Loucy (cell line): ENCODE data around the gene SBF2.

Experiments used
- H2AFZ ChIP-seq: fragments of 200-600 bp; sonication (generic); 2 replicates; pipeline ENCODE4 v1.6.0; 2016; ENCODE audit warnings: antibody characterized with exemption, mild to moderate bottlenecking, low read length, moderate library complexity
- H3F3A ChIP-seq: fragments of 200-600 bp; 2 replicates; pipeline ENCODE4 v1.6.0; 2016; ENCODE audit warnings: antibody characterized with exemption, low read depth, mild to moderate bottlenecking
- H3K27me3 ChIP-seq: fragments of 200-600 bp; sonication (generic); 2 replicates; pipeline ENCODE4 v1.6.1; 2014; ENCODE audit warnings: low read length, mild to moderate bottlenecking; ENCODE audit not compliant: insufficient read depth, poor library complexity, severe bottlenecking
- H3K36me3 ChIP-seq: fragments of 200-600 bp; sonication (generic); 2 replicates; pipeline ENCODE4 v1.6.1; 2016; ENCODE audit warnings: low read length; ENCODE audit not compliant: insufficient read depth
- H3K4me1 ChIP-seq: fragments of 200-600 bp; sonication (generic); 2 replicates; pipeline ENCODE4 v1.5.1; 2014; ENCODE audit warnings: low read length, mild to moderate bottlenecking; ENCODE audit not compliant: insufficient read depth, poor library complexity, severe bottlenecking
- H3K4me2 ChIP-seq: fragments of 200-600 bp; sonication (generic); 2 replicates; pipeline ENCODE4 v1.6.0; 2014; ENCODE audit warnings: antibody characterized with exemption, low read length, low read depth, mild to moderate bottlenecking; ENCODE audit not compliant: poor library complexity, severe bottlenecking
- H3K4me3 ChIP-seq: fragments of 200-600 bp; sonication (generic); 2 replicates; pipeline ENCODE4 v1.5.1; 2014; ENCODE audit warnings: low read length, mild to moderate bottlenecking, mixed read lengths; ENCODE audit not compliant: poor library complexity, severe bottlenecking
- H3K79me2 ChIP-seq: fragments of 200-600 bp; sonication (generic); 2 replicates; pipeline ENCODE4 v1.6.1; 2014; ENCODE audit warnings: low read length; ENCODE audit not compliant: insufficient read depth
- H3K9ac ChIP-seq: fragments of 200-600 bp; sonication (generic); 2 replicates; pipeline ENCODE4 v1.6.0; 2014; ENCODE audit warnings: mild to moderate bottlenecking, low read depth, low read length, moderate library complexity; ENCODE audit not compliant: poor library complexity, severe bottlenecking
- H3K9me2 ChIP-seq: fragments of 200-600 bp; sonication (generic); replicated peaks from 2 replicates; pipeline ENCODE4 v1.6.1; 2016; ENCODE audit warnings: low read depth, low read length, mixed read lengths
- H3K9me3 ChIP-seq: fragments of 200-600 bp; sonication (generic); 2 replicates; pipeline ENCODE4 v1.6.1; 2014; ENCODE audit warnings: mild to moderate bottlenecking, antibody characterized with exemption, low read length, low read depth; ENCODE audit not compliant: insufficient read depth
- H4K20me1 ChIP-seq: fragments of 200-600 bp; sonication (generic); 2 replicates; pipeline ENCODE4 v1.6.0; 2014; ENCODE audit warnings: antibody characterized with exemption, low read length, mild to moderate bottlenecking; ENCODE audit not compliant: insufficient read depth, poor library complexity, severe bottlenecking
- EZH2phosphoT487 ChIP-seq: fragments of 200-600 bp; IDR thresholded peaks from 2 replicates; pipeline ENCODE4 v1.6.1; 2018; ENCODE audit warnings: antibody characterized with exemption, mild to moderate bottlenecking, moderate library complexity, borderline replicate concordance
- TF ChIP-seq, protein P1 (sequence below): fragments of 200-600 bp; sonication (generic); conservative IDR thresholded peaks from 2 replicates; pipeline ENCODE4 v1.5.1; 2014; ENCODE audit warnings: mild to moderate bottlenecking, antibody characterized with exemption, low read length

Gene SBF2

GRCh38 chr11:9971894-9972293, 322.1 kb downstream of the SBF2 start:
- TF ChIP-seq EZH2phosphoT487 = no peak
- TF ChIP-seq, protein P1, sequence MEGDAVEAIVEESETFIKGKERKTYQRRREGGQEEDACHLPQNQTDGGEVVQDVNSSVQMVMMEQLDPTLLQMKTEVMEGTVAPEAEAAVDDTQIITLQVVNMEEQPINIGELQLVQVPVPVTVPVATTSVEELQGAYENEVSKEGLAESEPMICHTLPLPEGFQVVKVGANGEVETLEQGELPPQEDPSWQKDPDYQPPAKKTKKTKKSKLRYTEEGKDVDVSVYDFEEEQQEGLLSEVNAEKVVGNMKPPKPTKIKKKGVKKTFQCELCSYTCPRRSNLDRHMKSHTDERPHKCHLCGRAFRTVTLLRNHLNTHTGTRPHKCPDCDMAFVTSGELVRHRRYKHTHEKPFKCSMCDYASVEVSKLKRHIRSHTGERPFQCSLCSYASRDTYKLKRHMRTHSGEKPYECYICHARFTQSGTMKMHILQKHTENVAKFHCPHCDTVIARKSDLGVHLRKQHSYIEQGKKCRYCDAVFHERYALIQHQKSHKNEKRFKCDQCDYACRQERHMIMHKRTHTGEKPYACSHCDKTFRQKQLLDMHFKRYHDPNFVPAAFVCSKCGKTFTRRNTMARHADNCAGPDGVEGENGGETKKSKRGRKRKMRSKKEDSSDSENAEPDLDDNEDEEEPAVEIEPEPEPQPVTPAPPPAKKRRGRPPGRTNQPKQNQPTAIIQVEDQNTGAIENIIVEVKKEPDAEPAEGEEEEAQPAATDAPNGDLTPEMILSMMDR = no peak
- no peak overlapping the region for H3K9ac ChIP-seq
- H3K9me3 ChIP-seq = no peaks in the 10 kb centered on the region
- no peaks in the 10 kb centered on the region for H3K79me2 ChIP-seq
- no peaks in the 10 kb centered on the region for H4K20me1 ChIP-seq
- H3K9me2 ChIP-seq = no peaks in the 10 kb centered on the region
- no peak overlapping the region for H3K4me3 ChIP-seq
- no peaks in the 10 kb centered on the region for H3K4me1 ChIP-seq
- no peaks in the 10 kb centered on the region for H3K27me3 ChIP-seq
- no peaks in the 10 kb centered on the region for H3F3A ChIP-seq
- H3K36me3 ChIP-seq = no peaks in the 10 kb centered on the region
- no peak overlapping the region for H2AFZ ChIP-seq
- H3K4me2 ChIP-seq = no peak overlapping the region

DNA sequence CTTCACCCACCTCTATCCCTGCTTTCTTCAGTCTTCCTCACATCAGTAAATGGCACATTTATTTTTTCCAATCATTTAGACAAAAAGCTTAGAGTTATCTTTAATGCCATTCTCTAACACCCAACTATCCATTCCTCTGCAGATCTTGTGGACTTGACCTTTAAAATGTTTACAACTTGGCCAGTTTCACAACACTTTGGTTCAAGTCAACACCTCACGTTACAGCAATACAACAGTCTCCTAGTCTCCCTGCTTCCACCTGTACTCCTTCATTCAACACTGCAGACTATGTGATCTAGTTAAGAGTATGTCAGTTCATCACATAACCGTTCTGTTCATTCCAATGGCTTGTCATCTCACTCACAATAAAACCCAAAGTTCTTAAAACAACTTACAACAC, 325.0 kb downstream of the SBF2 start:
- H3K4me1 ChIP-seq = no peaks in the 10 kb centered on the region
- no peaks in the 10 kb centered on the region for H3F3A ChIP-seq
- H3K4me2 ChIP-seq = no peak overlapping the region
- no peaks in the 10 kb centered on the region for H3K9me3 ChIP-seq
- H3K27me3 ChIP-seq = no peaks in the 10 kb centered on the region
- TF ChIP-seq, protein P1 = no peak
- TF ChIP-seq EZH2phosphoT487 = no peak
- no peaks in the 10 kb centered on the region for H4K20me1 ChIP-seq
- no peak overlapping the region for H2AFZ ChIP-seq
- H3K9me2 ChIP-seq = no peaks in the 10 kb centered on the region
- no peak overlapping the region for H3K4me3 ChIP-seq
- H3K79me2 ChIP-seq = no peaks in the 10 kb centered on the region
- no peaks in the 10 kb centered on the region for H3K36me3 ChIP-seq
- no peak overlapping the region for H3K9ac ChIP-seq

- H3K9me2 ChIP-seq = no peaks in the 10 kb centered on the region
- H4K20me1 ChIP-seq = no peaks in the 10 kb centered on the region
- H3K36me3 ChIP-seq = peaks cover 5% of the 10 kb centered on the region; the same call in 1 of the 2 replicates
- no peaks in the 10 kb centered on the region for H3K79me2 ChIP-seq
- no peaks in the 10 kb centered on the region for H3K27me3 ChIP-seq
- TF ChIP-seq, protein P1 = no peak
- TF ChIP-seq EZH2phosphoT487 = no peak
- no peak overlapping the region for H3K4me3 ChIP-seq
- H3K4me2 ChIP-seq = no peak overlapping the region
- no peak overlapping the region for H2AFZ ChIP-seq
- no peaks in the 10 kb centered on the region for H3K9me3 ChIP-seq
- H3K9ac ChIP-seq = no peak overlapping the region
- no peaks in the 10 kb centered on the region for H3K4me1 ChIP-seq
- H3F3A ChIP-seq = no peaks in the 10 kb centered on the region
These were observed 331.3 kb downstream of the SBF2 start for GRCh38 chr11:9962722-9963121.
